Panc1 (cell line): ENCODE results near the gene ARID5B. TPM values are rescaled to one million over a fixed set of nuclear protein-coding genes. Genes with fewer than 3 reads are reported as not detected.

Experiments used
- ATAC-seq: fragments of 200-7000 bp; cut with Tn5 transposase; 2 replicates; pipeline ENCODE4 v1.9.1; 2020; ENCODE audit warnings: mild to moderate bottlenecking, moderate library complexity
- BruUV-seq: library from RNA; stranded (reverse); fragments of 400-500 nt; replicated peaks from 2 replicates; lab custom pipeline; 2021; lab: Mats Ljungman, UMichigan
- CTCF ChIA-PET: fragments of 300-600 bp; sonication (Branson Sonifier 250); formaldehyde crosslinking; loops from one replicate; lab custom pipeline; 2022; ENCODE audit warnings: antibody characterized with exemption; lab: Charles Lee
- POLR2A ChIA-PET: fragments of 300-600 bp; sonication (Branson Sonifier 250); formaldehyde crosslinking; loops from one replicate; lab custom pipeline; 2022; ENCODE audit warnings: antibody characterized with exemption; lab: Charles Lee
- DNase-seq: peaks from one replicate; pipeline ENCODE4 v3.0.0-alpha.2; 2010; ENCODE audit warnings: low read depth, low spot score
- H3K27ac ChIP-seq: 2 replicates; pipeline ENCODE4 v1.5.1; 2011; ENCODE audit warnings: mild to moderate bottlenecking, low read length, inconsistent platforms
- H3K27me3 ChIP-seq: fragments of 200-500 bp; sonication (Bioruptor generic); 2 replicates; pipeline ENCODE4 v1.6.0; 2014; ENCODE audit warnings: low read length, inconsistent platforms; ENCODE audit not compliant: control insufficient read depth, insufficient read depth
- H3K36me3 ChIP-seq: fragments of 200-500 bp; sonication (Bioruptor generic); 2 replicates; pipeline ENCODE4 v1.5.1; 2014; ENCODE audit warnings: inconsistent platforms, mild to moderate bottlenecking, low read length, moderate library complexity; ENCODE audit not compliant: control insufficient read depth, insufficient read depth
- H3K4me1 ChIP-seq: 2 replicates; pipeline ENCODE4 v1.5.1; 2011; ENCODE audit warnings: inconsistent platforms, mild to moderate bottlenecking, low read length, moderate library complexity; ENCODE audit not compliant: control insufficient read depth, insufficient read depth
- H3K4me3 ChIP-seq, 2 experiments: 2 replicates each; pipeline ENCODE4 v1.5.1; 2011 to 2012; ENCODE audit warnings: low read depth in 2 of 2, low read length in 2 of 2, mild to moderate bottlenecking in 2 of 2, inconsistent platforms in 1 of 2, moderate library complexity in 1 of 2
- H3K9me3 ChIP-seq: fragments of 200-500 bp; sonication (Bioruptor generic); 2 replicates; pipeline ENCODE4 v1.5.1; 2014; ENCODE audit warnings: low read depth, mild to moderate bottlenecking, inconsistent platforms, low read length, moderate library complexity; ENCODE audit not compliant: control insufficient read depth, insufficient read depth
- CTCF ChIP-seq: fragments of 450-650 bp; IDR thresholded peaks from 2 replicates; pipeline ENCODE4 v1.5.1; 2017; ENCODE audit warnings: mild to moderate bottlenecking
- POLR2AphosphoS5 ChIP-seq: IDR thresholded peaks from 2 replicates; pipeline ENCODE4 v1.6.1; 2012; ENCODE audit warnings: mild to moderate bottlenecking, low read depth, low read length, moderate library complexity
- REST ChIP-seq, 2 experiments: IDR thresholded peaks; 2 replicates each; pipeline ENCODE4 v1.6.1; 2011 to 2012; ENCODE audit warnings: low read depth in 2 of 2, control low read depth in 1 of 2, low read length in 1 of 2, mild to moderate bottlenecking in 1 of 2, moderate library complexity in 1 of 2; ENCODE audit not compliant: insufficient read depth in 1 of 2
- SIN3A ChIP-seq: IDR thresholded peaks from 2 replicates; pipeline ENCODE4 v1.6.1; 2012; ENCODE audit warnings: low read depth, mild to moderate bottlenecking, low read length, moderate library complexity, borderline replicate concordance; ENCODE audit not compliant: insufficient read depth
- TCF7L2 ChIP-seq: IDR thresholded peaks from 2 replicates; pipeline ENCODE4 v1.6.1; 2011; ENCODE audit warnings: mild to moderate bottlenecking, low read depth, low read length, inconsistent platforms
- in situ Hi-C: cut with HindIII; loops from 2 replicates; pipeline ENCODE4 v1.10.0; 2016; ENCODE audit warnings: low sequenced_read_pairs, low pct_unique_long_range_greater_than_20kb
- intact Hi-C: fragments of 100-400 bp; cut with micrococcal nuclease; formaldehyde crosslinking; loops from one replicate; pipeline ENCODE4 v1.10.0; 2022; ENCODE audit not compliant: unreplicated experiment
- total RNA-seq: library from RNA; stranded (reverse); gene quantifications from one replicate; pipeline ENCODE4 v1.2.1, GENCODE V29; 2021; ENCODE audit not compliant: unreplicated experiment

The ARID5B gene
- total RNA-seq, 1 experiment from 2014 or later: 22.7 TPM

GRCh38 chr10:62045765-62046521 is 144.4 kb downstream of the ARID5B start:
- ATAC-seq (no peak), DNase-seq (no peak)
- intact Hi-C loops (loop anchor here (5.0 kb wide), 1 partner anchor 144 kb away; the partner anchor contains the start of gene ARID5B), in situ Hi-C loops (no loop called here)
- no peaks in the 10 kb centered on the region for H3K27me3 ChIP-seq
- H3K4me3 ChIP-seq: peak overlapping the region; percentile 9 to 36
- CTCF ChIA-PET: interaction anchor here (0.7 kb wide), 1 partner anchor 215 kb away, joined by 3 read pairs; no protein-coding TSS in a partner anchor
- H3K27ac ChIP-seq: peak overlapping the region; percentile 87
- BruUV-seq: no TSS peak
- TF ChIP-seq SIN3A: no peak
- no peak for TF ChIP-seq TCF7L2
- TF ChIP-seq REST (IDR thresholded peaks at IDR 0.05; ENCODE audit: insufficient read depth in 1 of 2, low read depth in 2 of 2, low read length in 1 of 2): no peak
- no peak for TF ChIP-seq POLR2AphosphoS5
- no peak for TF ChIP-seq CTCF
- POLR2A ChIA-PET: no interaction called here
- H3K36me3 ChIP-seq: no peaks in the 10 kb centered on the region
- H3K4me1 ChIP-seq: peaks cover 79% of the 10 kb centered on the region
- no peaks in the 10 kb centered on the region for H3K9me3 ChIP-seq

- no peak for DNase-seq
- peak; percentile 22 for ATAC-seq
- intact Hi-C loops: loop anchor here (5.0 kb wide), 1 partner anchor 144 kb away; the partner anchor contains the start of gene ARID5B
- H3K9me3 ChIP-seq: no peaks in the 10 kb centered on the region
- in situ Hi-C loops: no loop called here
- H3K36me3 ChIP-seq: peaks cover 4% of the 10 kb centered on the region; the same call in 1 of the 2 replicates
- ChIA-PET POLR2A (no interaction called here), CTCF (interaction anchor here (0.5 to 0.7 kb wide), 2 partner anchors 215 to 229 kb away, joined by 3 read pairs; no protein-coding TSS in a partner anchor)
- peaks cover 83% of the 10 kb centered on the region for H3K4me1 ChIP-seq
- H3K27ac ChIP-seq: peak overlapping the region; percentile 87
- H3K4me3 ChIP-seq: no peak overlapping the region; a peak in 1 of 4 replicates
- no TSS peak for BruUV-seq
- no peaks in the 10 kb centered on the region for H3K27me3 ChIP-seq
- no peak for TF ChIP-seq SIN3A
- TF ChIP-seq REST (IDR thresholded peaks at IDR 0.05; ENCODE audit: insufficient read depth in 1 of 2, low read depth in 2 of 2, low read length in 1 of 2): no peak
- TF ChIP-seq CTCF: no peak
- no peak; the same call in 1 of the 2 replicates for TF ChIP-seq POLR2AphosphoS5
- TF ChIP-seq TCF7L2: no peak
Measured at GRCh38 chr10:62046522-62047227, 145.2 kb downstream of the ARID5B start.
